IPS-18c (cell line): ENCODE measurements around the gene ZNF600.
"Not testable (repeated sequence)": the region's sequence is repeated elsewhere in the genome, so short reads cannot be mapped to it uniquely, and the experiment has no call there.

Experiments used
- H3K4me3 ChIP-seq: 2 replicates; pipeline ENCODE4 v1.7.0; 2013; ENCODE audit warnings: low read depth, mild to moderate bottlenecking, low read length, moderate library complexity; ENCODE audit not compliant: insufficient read depth
- H3K9me3 ChIP-seq: one replicate; pipeline ENCODE4 v1.6.1; 2013; ENCODE audit warnings: mild to moderate bottlenecking, low read length, moderate library complexity; ENCODE audit not compliant: control insufficient read depth, insufficient read depth

The ZNF600 gene

GRCh38 chr19:52716522-52716921 is 70.1 kb downstream of the ZNF600 start:
- Histone ChIP-seq H3K9me3 (peaks cover 17% of the 10 kb centered on the region), H3K4me3 (0 out of 2 replicates have a peak overlapping the region, but pooled peaks have one; percentile 15)

- H3K4me3 ChIP-seq = 0 out of 2 replicates have a peak overlapping the region, but pooled peaks have one; percentile 15
These were observed 70.7 kb downstream of the ZNF600 start for GRCh38 chr19:52715902-52716301.

GRCh38 chr19:52715330-52715729 is 71.3 kb downstream of the ZNF600 start:
- not testable (repeated sequence) for H3K9me3 ChIP-seq, H3K4me3 ChIP-seq

More at GRCh38 chr19:52715902-52716301, 70.7 kb downstream of the ZNF600 start:
- H3K9me3 ChIP-seq = peaks cover 11% of the 10 kb centered on the region
